ENCODE results near the gene CEP41. TPM values are rescaled to one million over a fixed set of nuclear protein-coding genes. Genes with fewer than 3 reads are reported as not detected.
A peak's percentile ranks its signal among the peaks of the same experiment; 100 is the strongest.

Gene CEP41
- total RNA-seq, 1 donor from 2014 or later = 11.3 TPM

GRCh38 chr7:130366564-130366963 is 74.3 kb downstream of the CEP41 start:
- Histone ChIP-seq H3K36me3 (no peaks in the 10 kb centered on the region), H3K4me3 (no peak overlapping the region), H3K9me3 (no peaks in the 10 kb centered on the region), H3K4me1 (peaks cover 20% of the 10 kb centered on the region), H3K27ac (no peak overlapping the region), H3K27me3 (no peaks in the 10 kb centered on the region)
- no peak for ATAC-seq
- intact Hi-C loops (cut with DNase I) = no loop called here
- TF ChIP-seq, protein P1, sequence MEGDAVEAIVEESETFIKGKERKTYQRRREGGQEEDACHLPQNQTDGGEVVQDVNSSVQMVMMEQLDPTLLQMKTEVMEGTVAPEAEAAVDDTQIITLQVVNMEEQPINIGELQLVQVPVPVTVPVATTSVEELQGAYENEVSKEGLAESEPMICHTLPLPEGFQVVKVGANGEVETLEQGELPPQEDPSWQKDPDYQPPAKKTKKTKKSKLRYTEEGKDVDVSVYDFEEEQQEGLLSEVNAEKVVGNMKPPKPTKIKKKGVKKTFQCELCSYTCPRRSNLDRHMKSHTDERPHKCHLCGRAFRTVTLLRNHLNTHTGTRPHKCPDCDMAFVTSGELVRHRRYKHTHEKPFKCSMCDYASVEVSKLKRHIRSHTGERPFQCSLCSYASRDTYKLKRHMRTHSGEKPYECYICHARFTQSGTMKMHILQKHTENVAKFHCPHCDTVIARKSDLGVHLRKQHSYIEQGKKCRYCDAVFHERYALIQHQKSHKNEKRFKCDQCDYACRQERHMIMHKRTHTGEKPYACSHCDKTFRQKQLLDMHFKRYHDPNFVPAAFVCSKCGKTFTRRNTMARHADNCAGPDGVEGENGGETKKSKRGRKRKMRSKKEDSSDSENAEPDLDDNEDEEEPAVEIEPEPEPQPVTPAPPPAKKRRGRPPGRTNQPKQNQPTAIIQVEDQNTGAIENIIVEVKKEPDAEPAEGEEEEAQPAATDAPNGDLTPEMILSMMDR (IDR thresholded peaks at IDR 0.05) = no peak
- peak; percentile 23 for DNase-seq

DNA sequence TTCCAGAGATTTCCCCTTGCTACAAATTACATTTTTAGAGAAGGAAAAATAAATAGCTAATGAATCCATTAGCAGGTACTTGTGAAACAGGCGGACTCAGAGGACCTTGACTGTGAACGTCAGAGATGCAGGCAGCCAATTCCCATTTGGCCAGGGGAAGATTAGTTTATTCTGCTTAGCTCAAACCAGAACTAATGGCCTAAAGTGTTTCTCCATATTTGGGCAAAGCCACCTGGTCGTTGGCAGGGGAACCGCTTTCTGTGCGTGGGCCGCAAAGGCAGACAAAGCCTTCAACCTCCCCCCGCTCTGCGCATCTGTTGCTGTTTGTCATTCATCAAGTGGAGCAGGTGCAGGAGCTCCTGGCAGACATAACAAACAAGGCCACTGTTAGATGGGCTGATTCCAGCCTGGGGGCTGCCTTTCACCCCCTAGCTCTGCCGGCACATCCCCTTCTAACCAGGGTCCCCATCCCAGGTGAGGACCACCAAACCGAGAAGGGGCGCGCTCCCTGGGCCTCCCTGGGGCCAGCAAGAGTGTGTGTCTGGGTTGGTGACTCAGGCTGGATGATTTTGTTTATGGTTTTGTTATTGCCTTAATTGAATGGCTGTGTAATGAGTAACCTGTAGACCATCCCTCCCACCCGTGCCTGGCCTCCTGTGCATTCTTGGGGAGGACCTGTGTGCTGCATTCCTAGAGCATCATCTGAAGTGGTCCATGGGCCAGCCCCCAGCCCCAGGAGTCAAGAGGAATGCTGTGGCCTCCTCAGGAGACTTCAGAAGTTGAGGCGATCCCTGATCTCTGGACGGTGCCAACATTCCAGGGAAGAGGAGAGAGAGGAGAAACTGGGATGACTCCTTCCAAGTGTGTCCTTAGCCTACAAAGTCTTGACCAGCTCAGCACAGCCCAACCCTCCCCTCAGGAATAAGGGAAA is 75.0 kb downstream of the CEP41 start:
- no peaks in the 10 kb centered on the region for H3K9me3 ChIP-seq
- H3K4me1 ChIP-seq = peaks cover 19% of the 10 kb centered on the region
- H3K4me3 ChIP-seq = no peak overlapping the region
- no peak for DNase-seq
- no peaks in the 10 kb centered on the region for H3K36me3 ChIP-seq
- no peak for ATAC-seq
- H3K27me3 ChIP-seq = no peaks in the 10 kb centered on the region
- TF ChIP-seq, protein P1 (IDR thresholded peaks at IDR 0.05) = no peak
- intact Hi-C loops (cut with DNase I) = no loop called here
- no peak overlapping the region for H3K27ac ChIP-seq

DNA sequence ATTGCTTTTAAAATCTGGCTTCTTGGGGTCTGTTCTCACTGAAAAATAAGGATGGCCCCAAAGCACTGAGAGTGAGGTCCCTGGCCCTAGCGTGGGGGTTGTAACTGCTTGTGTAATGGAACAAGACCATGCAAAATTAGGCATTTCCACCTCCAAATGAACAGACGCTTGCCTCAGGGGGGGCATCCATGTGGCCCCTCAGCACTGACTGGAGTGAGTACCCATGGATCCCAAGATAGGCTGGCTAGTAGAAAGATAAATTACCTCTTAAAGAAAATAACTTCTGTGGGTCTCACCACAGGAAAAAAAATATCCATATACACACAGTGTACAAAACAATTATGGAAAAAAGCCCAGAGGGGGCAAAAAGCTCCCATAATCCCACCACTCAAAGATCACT is 75.7 kb downstream of the CEP41 start:
- H3K27me3 ChIP-seq = no peaks in the 10 kb centered on the region
- no peak for ATAC-seq
- TF ChIP-seq, protein P1 (IDR thresholded peaks at IDR 0.05) = no peak
- peaks cover 13% of the 10 kb centered on the region for H3K4me1 ChIP-seq
- H3K36me3 ChIP-seq = no peaks in the 10 kb centered on the region
- no peaks in the 10 kb centered on the region for H3K9me3 ChIP-seq
- no peak for DNase-seq
- no peak overlapping the region for H3K27ac ChIP-seq
- no peak overlapping the region for H3K4me3 ChIP-seq
- intact Hi-C loops (cut with DNase I) = no loop called here

DNA sequence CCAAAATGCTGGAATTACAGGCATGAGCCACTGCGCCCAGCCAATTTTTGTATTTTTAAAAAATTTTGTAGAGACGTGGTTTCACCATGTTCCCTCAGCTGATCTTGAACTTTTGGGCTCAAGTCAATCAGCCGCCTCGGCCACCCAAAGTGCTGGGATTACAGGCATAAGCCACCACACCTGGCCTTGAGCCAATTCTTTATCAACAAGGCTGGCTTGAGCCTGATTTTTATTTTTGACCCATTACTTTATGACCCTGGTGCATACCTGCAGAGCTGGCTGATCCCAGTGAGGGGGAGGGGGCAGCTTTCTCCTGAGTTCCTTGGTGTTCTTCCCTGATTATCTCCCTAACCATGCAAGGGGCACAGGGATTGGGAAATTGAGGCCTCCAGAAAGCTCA is 76.4 kb downstream of the CEP41 start:
- TF ChIP-seq, protein P1 (IDR thresholded peaks at IDR 0.05) = no peak
- Histone ChIP-seq H3K36me3 (no peaks in the 10 kb centered on the region), H3K27me3 (no peaks in the 10 kb centered on the region), H3K27ac (no peak overlapping the region), H3K4me1 (peaks cover 7% of the 10 kb centered on the region), H3K9me3 (peaks cover 1% of the 10 kb centered on the region), H3K4me3 (no peak overlapping the region)
- intact Hi-C loops (cut with DNase I) = no loop called here
- ATAC-seq = no peak
- DNase-seq = no peak

DNA sequence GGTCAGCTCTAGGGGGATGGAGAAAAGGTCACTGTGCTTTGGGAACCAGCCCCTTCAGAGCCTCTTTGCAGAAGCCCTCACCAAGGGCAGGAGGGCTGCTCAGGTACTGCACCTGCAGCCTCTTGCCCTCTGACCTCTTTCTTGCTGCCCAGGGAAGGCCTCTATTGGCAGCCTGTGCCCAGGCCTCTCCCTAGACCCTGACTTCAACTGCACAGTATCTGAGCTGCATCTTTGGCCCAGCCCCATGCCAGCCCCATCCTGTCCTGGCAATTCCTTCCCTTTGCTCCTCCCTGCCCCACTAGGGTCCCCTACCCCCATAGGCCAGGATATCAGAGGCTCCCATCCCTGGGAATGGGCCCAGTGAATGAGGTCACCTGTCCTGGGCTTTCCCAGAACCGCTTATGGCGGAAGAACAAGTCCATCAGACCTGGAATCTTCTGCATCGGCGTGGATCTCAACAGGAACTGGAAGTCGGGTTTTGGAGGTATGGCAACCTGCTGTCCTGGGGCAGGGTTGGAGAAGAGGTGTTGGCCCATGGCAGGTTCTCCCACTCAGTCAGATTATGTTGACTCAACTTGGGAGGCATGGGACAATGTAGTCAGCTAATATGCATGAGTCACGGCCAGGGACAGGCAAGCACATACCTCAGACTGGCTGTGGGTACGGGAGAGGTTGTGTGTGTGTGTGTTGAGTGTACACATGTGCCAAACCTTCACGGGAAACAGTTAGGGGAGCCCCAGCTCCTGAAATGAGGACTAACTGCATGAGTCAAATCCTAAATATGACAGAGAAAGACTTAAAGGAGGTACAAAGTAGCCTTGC is 77.6 kb downstream of the CEP41 start:
- H3K4me1 ChIP-seq = no peaks in the 10 kb centered on the region
- ATAC-seq (peak; percentile 47), DNase-seq (no peak)
- no peaks in the 10 kb centered on the region for H3K36me3 ChIP-seq
- H3K27me3 ChIP-seq = no peaks in the 10 kb centered on the region
- TF ChIP-seq, protein P1 (IDR thresholded peaks at IDR 0.05) = no peak
- intact Hi-C loops (cut with DNase I) = no loop called here
- no peak overlapping the region for H3K4me3 ChIP-seq
- no peak overlapping the region for H3K27ac ChIP-seq
- H3K9me3 ChIP-seq = peaks cover 3% of the 10 kb centered on the region
